GM12872 (cell line): Measurements from ENCODE around the gene GAB2.

Experiments used
- TF ChIP-seq, protein P1 (sequence below): IDR thresholded peaks from 3 replicates; pipeline ENCODE4 v1.5.1; 2011; ENCODE audit warnings: low read depth, mild to moderate bottlenecking, low read length, moderate library complexity; ENCODE audit not compliant: insufficient read depth

The GAB2 gene

DNA sequence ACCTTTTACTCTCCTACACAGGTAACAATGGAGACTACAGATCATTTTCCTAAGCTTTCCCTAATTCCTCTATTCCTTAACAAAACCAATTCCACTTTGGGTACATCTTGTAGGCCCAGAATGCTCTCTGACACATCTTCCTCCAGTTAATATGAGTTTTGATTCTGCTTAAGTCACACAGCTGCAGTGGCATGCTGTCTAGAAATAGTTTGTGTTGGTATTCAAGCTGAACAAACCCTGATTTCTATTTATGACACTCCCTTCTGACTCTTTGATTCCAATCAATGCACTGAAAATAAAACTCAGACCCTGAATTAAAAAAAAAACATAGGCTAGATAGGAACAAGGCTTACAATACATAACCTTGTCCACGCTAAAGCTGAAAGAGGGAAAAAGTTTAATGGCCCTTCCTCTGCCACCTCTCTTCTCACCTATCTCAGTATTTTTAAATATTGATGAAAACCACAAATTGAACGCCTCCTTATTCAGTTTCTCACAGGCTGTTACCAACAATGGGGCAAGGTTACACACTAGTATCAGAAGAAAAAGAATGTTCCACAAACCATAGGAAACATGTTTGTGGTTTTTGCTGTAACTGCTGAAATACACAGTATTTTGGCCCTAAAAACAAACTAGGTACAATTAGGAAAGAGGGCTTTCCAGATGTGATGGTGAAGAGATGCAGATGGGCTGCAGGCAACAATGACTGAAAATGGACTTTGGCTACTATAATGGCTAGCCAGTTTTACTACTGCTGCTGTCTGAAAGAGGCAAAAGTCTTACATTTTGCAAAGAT, 35.7 kb upstream of the GAB2 start:
- TF ChIP-seq, protein P1, sequence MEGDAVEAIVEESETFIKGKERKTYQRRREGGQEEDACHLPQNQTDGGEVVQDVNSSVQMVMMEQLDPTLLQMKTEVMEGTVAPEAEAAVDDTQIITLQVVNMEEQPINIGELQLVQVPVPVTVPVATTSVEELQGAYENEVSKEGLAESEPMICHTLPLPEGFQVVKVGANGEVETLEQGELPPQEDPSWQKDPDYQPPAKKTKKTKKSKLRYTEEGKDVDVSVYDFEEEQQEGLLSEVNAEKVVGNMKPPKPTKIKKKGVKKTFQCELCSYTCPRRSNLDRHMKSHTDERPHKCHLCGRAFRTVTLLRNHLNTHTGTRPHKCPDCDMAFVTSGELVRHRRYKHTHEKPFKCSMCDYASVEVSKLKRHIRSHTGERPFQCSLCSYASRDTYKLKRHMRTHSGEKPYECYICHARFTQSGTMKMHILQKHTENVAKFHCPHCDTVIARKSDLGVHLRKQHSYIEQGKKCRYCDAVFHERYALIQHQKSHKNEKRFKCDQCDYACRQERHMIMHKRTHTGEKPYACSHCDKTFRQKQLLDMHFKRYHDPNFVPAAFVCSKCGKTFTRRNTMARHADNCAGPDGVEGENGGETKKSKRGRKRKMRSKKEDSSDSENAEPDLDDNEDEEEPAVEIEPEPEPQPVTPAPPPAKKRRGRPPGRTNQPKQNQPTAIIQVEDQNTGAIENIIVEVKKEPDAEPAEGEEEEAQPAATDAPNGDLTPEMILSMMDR, result no peak

DNA sequence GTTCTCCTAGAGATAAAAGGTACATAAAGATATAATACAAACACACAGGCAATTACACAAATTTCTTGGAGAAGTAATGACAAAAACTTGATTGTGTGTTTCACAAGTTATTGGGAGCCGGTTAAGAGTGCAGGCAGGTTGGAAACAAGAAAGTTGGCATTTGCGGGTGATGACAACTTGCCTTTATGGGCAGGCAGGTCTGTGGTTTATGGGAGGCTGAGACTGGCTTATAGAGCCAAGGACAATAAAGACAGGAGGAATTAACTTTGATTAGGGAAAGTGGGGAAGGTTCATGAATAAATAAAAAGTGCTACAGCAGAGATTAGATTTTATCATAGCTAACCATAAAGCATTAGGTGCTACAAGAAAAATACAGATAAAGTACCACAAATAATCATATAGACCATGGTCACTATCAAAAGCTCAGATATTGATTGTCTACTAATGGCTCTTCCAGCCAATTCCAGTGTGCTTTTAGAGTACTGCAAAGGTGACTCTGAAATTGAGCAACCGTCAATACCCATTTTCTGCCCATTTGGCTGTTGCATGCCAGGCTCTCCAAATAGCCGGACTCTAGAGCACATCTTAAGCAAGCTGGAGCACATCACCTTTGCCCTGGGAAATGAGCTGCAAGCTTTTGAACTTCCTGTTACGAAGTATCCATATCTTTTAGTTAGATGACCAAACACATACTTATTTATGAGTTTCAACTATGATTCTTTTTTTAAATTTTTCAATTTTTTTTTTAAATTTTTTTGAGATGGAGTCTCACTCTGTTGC, 33.9 kb upstream of the GAB2 start:
- TF ChIP-seq, protein P1, result no peak

DNA sequence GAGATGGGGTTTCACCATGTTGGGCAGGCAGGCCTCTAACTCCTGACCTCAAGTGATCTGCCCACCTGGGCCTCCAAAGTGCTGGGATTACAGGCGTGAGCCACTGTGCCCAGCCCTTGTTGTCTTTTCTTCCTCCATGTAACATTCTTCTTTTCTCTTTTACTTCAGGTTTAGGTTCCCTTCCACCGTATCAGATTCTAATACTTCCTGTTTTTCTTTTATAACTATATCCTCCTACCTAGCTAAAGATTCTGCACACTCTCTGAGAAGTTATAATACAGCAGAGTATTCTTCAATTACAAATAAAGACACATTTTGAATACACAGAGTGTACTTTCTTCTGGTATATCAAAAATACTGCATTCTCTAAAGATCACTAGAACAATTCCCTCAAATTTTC, 33.2 kb upstream of the GAB2 start:
- TF ChIP-seq, protein P1, result no peak

DNA sequence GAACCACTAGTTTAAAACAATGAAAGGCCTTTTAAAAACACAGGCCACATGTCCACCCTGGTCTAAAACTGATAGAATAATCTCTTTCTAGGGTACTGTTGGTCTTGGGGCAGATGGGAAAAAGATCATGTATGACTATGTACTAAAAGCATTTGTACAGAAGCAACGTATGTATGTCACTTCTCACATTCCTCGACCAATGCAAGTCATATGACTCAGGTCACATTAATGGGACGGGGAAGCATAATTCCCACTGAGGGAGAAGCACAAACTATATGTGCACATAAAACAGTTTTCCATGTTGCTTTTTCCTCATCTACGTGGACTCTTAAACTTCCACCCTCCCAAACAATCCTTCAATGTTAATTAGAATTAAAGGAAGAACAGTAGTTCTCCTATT, 32.2 kb upstream of the GAB2 start:
- TF ChIP-seq, protein P1, result no peak

DNA sequence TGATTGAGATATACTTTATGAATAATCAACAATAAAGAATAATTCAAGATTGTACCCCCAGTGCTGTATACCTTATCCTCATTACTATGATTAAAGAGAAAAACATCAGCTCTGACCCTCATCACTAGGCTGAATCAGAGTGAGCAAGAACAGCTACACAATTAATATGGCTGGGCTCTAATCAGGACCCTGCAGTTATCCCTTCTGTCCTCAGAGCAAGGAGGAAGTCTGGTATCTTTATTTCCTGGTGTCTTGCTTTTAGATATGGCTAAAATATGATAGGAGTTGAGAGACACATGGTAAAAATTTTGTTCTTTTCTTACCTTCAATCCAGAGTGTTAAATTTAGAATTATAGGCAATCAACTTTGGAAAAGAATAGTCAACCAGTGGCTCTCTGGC, 28.6 kb upstream of the GAB2 start:
- TF ChIP-seq, protein P1, result no peak

DNA sequence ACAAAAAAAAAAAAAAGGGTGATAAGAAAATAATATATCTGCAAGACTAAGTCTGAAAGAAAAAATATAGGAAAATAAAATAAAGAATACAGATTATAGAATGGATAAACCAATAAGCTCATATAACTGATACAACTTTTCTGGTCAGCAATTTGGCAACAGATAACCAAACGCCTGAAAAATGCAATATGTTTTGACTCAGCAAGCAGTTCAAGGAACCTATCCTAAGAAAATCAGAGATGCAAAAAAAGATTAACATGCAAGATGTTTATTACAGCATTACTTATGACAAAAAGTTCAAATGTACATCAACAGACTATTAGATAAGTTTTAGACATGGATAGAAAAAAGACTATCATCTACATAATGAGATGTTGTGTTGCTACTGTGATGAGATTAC, 27.1 kb upstream of the GAB2 start:
- TF ChIP-seq, protein P1, result no peak

DNA sequence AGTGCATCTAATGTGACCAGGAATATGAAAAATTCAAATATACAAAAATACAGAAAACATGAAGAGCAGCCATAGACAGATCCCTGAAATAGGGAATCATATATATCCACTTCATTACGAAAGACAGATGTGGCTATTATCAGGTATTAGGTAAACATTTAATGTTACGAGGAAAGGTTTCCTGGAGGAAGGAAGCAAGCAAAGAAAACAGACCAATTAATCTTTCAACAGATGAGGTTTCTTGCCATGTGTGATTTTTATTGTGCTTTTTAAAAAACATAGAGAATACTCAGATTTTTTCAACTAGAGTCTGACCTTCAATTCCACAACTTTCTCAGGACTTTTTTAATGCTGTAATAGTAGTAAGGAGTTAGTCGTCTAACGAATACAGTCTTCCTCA, 24.3 kb upstream of the GAB2 start:
- TF ChIP-seq, protein P1, result no peak
